ENCODE results near the gene PLAGL2.

The PLAGL2 gene

DNA sequence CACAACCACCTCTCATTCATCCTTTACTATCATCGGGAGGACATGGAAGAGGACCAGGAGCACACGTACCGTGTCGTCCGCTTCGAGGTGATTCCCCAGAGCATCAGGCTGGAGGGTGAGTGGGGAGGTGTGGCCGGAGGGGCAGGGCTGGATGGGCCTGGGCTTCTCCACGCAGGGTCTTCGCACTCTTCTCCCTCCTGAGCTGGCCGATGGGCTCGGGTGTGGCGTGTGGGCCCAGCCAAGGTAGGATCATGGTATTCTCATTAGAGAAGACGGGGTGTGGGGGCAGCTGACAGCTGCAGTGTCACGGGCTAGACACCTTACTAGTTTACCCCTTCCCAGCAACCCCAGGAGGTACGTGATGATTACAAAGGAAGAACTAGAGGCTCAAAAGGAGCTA is 64.6 kb downstream of the PLAGL2 start:
- H3K4me2 ChIP-seq (ENCODE audit: low read length) = no peak overlapping the region
- H3K9me3 ChIP-seq (ENCODE audit: insufficient read depth, low read length) = no peaks in the 10 kb centered on the region
- no peak overlapping the region for H3K27ac ChIP-seq (ENCODE audit: low read length)
- H3K27me3 ChIP-seq (ENCODE audit: low read depth, low read length) = no peaks in the 10 kb centered on the region
- no peak overlapping the region for H3K4me3 ChIP-seq (ENCODE audit: low read length)
- no peak for TF ChIP-seq EZH2phosphoT487 (IDR thresholded peaks at IDR 0.05; ENCODE audit: low read depth)
- TF ChIP-seq, protein P1, sequence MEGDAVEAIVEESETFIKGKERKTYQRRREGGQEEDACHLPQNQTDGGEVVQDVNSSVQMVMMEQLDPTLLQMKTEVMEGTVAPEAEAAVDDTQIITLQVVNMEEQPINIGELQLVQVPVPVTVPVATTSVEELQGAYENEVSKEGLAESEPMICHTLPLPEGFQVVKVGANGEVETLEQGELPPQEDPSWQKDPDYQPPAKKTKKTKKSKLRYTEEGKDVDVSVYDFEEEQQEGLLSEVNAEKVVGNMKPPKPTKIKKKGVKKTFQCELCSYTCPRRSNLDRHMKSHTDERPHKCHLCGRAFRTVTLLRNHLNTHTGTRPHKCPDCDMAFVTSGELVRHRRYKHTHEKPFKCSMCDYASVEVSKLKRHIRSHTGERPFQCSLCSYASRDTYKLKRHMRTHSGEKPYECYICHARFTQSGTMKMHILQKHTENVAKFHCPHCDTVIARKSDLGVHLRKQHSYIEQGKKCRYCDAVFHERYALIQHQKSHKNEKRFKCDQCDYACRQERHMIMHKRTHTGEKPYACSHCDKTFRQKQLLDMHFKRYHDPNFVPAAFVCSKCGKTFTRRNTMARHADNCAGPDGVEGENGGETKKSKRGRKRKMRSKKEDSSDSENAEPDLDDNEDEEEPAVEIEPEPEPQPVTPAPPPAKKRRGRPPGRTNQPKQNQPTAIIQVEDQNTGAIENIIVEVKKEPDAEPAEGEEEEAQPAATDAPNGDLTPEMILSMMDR (IDR thresholded peaks at IDR 0.05; ENCODE audit: low read depth, low read length) = no peak
- H3K4me1 ChIP-seq (ENCODE audit: low read length) = no peaks in the 10 kb centered on the region
- peaks cover 78% of the 10 kb centered on the region for H3K36me3 ChIP-seq (replicated peaks; ENCODE audit: low read depth, low read length)
- H3K9ac ChIP-seq (ENCODE audit: low read length) = no peak overlapping the region
- H3K79me2 ChIP-seq (ENCODE audit: low read length) = no peaks in the 10 kb centered on the region
- H2AFZ ChIP-seq (ENCODE audit: low read depth, low read length) = no peak overlapping the region
- H4K20me1 ChIP-seq (ENCODE audit: insufficient read depth, low read length) = no peaks in the 10 kb centered on the region
